Keratinocyte (primary cell): ENCODE measurements around the gene GPAM. TPM values are rescaled to one million over a fixed set of nuclear protein-coding genes. Genes with fewer than 3 reads are reported as not detected.

Experiments used
- DNase-seq: peaks from one replicate; pipeline ENCODE4 v3.0.0-alpha.2; 2011; ENCODE audit warnings: low read depth, missing footprints, low spot score
- FAIRE-seq: peaks from 2 replicates; lab custom pipeline; 2011; peaks lifted over from hg19 to GRCh38; lab: Jason Lieb, UNC
- H2AFZ ChIP-seq: 2 replicates; pipeline ENCODE4 v1.6.0; 2012; ENCODE audit warnings: low read length, control low read depth, inconsistent platforms; ENCODE audit not compliant: control insufficient read depth
- H3K27ac ChIP-seq: 2 replicates; pipeline ENCODE4 v1.5.1; 2011; ENCODE audit warnings: low read length; ENCODE audit not compliant: control insufficient read depth, insufficient read depth
- H3K27me3 ChIP-seq: 3 replicates; pipeline ENCODE4 v1.6.0; 2011; ENCODE audit warnings: low read length; ENCODE audit not compliant: control insufficient read depth, insufficient read depth; ENCODE audit errors: extremely low read depth
- H3K36me3 ChIP-seq, 2 experiments: 2 replicates in 1 of 2; 3 replicates in 1 of 2; pipeline ENCODE4 v1.5.1; 2011; ENCODE audit warnings: low read length in 2 of 2, mild to moderate bottlenecking in 1 of 2; ENCODE audit not compliant: control insufficient read depth in 2 of 2, insufficient read depth in 2 of 2; ENCODE audit errors: extremely low read depth in 1 of 2
- H3K4me1 ChIP-seq: 3 replicates; pipeline ENCODE4 v1.5.1; 2011; ENCODE audit warnings: low read length; ENCODE audit not compliant: control insufficient read depth, insufficient read depth; ENCODE audit errors: extremely low read depth
- H3K4me2 ChIP-seq: 3 replicates; pipeline ENCODE4 v1.6.0; 2011; ENCODE audit warnings: low read depth, low read length; ENCODE audit not compliant: control insufficient read depth, insufficient read depth; ENCODE audit errors: extremely low read depth
- H3K4me3 ChIP-seq, 3 experiments: fragments of 200-600 bp in 1 of 3; sonication (generic) in 1 of 3; 2 replicates in 2 of 3; 3 replicates in 1 of 3; pipeline ENCODE4 v1.5.1; 2011 to 2016; ENCODE audit warnings: low read length in 3 of 3, mild to moderate bottlenecking in 3 of 3, control low read depth in 2 of 3, inconsistent platforms in 1 of 3, low read depth in 1 of 3, mixed read lengths in 1 of 3, mixed run types in 1 of 3, moderate library complexity in 1 of 3; ENCODE audit not compliant: control insufficient read depth in 2 of 3, insufficient read depth in 2 of 3; ENCODE audit errors: extremely low read depth in 1 of 3
- H3K79me2 ChIP-seq: 2 replicates; pipeline ENCODE4 v1.6.0; 2012; ENCODE audit warnings: low read length; ENCODE audit not compliant: control insufficient read depth, insufficient read depth
- H3K9ac ChIP-seq: 3 replicates; pipeline ENCODE4 v1.6.0; 2011; ENCODE audit warnings: low read length; ENCODE audit not compliant: control insufficient read depth, insufficient read depth; ENCODE audit errors: extremely low read depth
- H3K9me1 ChIP-seq: 3 replicates; pipeline ENCODE4 v1.6.0; 2011; ENCODE audit warnings: low read length; ENCODE audit not compliant: control insufficient read depth, insufficient read depth; ENCODE audit errors: extremely low read depth
- H3K9me3 ChIP-seq: 2 replicates; pipeline ENCODE4 v1.5.1; 2012; ENCODE audit warnings: low read depth, low read length; ENCODE audit not compliant: control insufficient read depth
- H4K20me1 ChIP-seq: 3 replicates; pipeline ENCODE4 v1.6.0; 2011; ENCODE audit warnings: low read length; ENCODE audit not compliant: control insufficient read depth, insufficient read depth; ENCODE audit errors: extremely low read depth
- CTCF ChIP-seq, 3 experiments: IDR thresholded peaks in 1 of 3; conservative IDR thresholded peaks in 1 of 3; optimal IDR thresholded peaks in 1 of 3; 2 replicates in 2 of 3; 3 replicates in 1 of 3; pipeline versions ENCODE3 to v1.5.1; 2011; ENCODE audit warnings: low read length in 3 of 3, mild to moderate bottlenecking in 3 of 3, moderate library complexity in 2 of 3, control low read depth in 1 of 3, inconsistent platforms in 1 of 3; ENCODE audit not compliant: insufficient read depth in 2 of 3; ENCODE audit errors: extremely low read depth in 1 of 3
- EZH2 ChIP-seq: IDR thresholded peaks from one replicate; pipeline ENCODE4 v1.6.1; 2012; ENCODE audit warnings: inconsistent platforms, mild to moderate bottlenecking, low read length, moderate library complexity
- dilution Hi-C: fragments of 300-500 bp; cut with MboI; formaldehyde crosslinking; loops from one replicate; pipeline ENCODE4 v1.7.0; 2020; ENCODE audit warnings: low sequenced_read_pairs; ENCODE audit not compliant: extremely low pct_ligation_motif_present
- polyA plus RNA-seq, 5 experiments: library from polyadenylated mRNA; depleted of rRNA in 3 of 5; stranded (reverse) in 3 of 5; stranded (forward) in 1 of 5; unstranded in 1 of 5; fragments of >200 nt; gene quantifications; 1 replicate in 1 of 5; 2 replicates in 3 of 5; 3 replicates in 1 of 5; pipeline versions ENCODE4 v1.2.1 to v1.2.3, GENCODE V29; 2011 to 2012; ENCODE audit warnings: missing spikeins in 2 of 5, low read depth in 1 of 5, low replicate concordance in 1 of 5

The GPAM gene
- polyA plus RNA-seq, 1 donor (not counting 4 experiments of a cell fraction or from before 2014, with no cell fraction given), result 7.4 TPM

- Histone ChIP-seq H3K36me3 (no peaks in the 10 kb centered on the region), H3K9me3 (no peaks in the 10 kb centered on the region), H3K4me1 (no peaks in the 10 kb centered on the region), H4K20me1 (no peaks in the 10 kb centered on the region), H3K9ac (no peak overlapping the region), H3K4me2 (no peak overlapping the region), H2AFZ (no peak overlapping the region), H3K4me3 (no peak overlapping the region), H3K27ac (no peak overlapping the region), H3K9me1 (no peaks in the 10 kb centered on the region), H3K27me3 (no peaks in the 10 kb centered on the region), H3K79me2 (no peaks in the 10 kb centered on the region)
- FAIRE-seq, result no peak
- TF ChIP-seq CTCF (optimal IDR thresholded peaks at IDR 0.05 in 1 of 3, IDR thresholded peaks at IDR 0.05 in 1 of 3, conservative IDR thresholded peaks at IDR 0.05 in 1 of 3; ENCODE audit: extremely low read depth in 1 of 3, insufficient read depth in 2 of 3, low read length in 3 of 3), result no peak
- DNase-seq, result no peak
- dilution Hi-C loops, result no loop called here
Measured at GRCh38 chr10:112122827-112123226, 60.7 kb downstream of the GPAM start.

- H3K4me2 ChIP-seq, result no peak overlapping the region
- no peak overlapping the region for H2AFZ ChIP-seq
- dilution Hi-C loops, result no loop called here
- H3K9me3 ChIP-seq, result no peaks in the 10 kb centered on the region
- H3K9me1 ChIP-seq, result no peaks in the 10 kb centered on the region
- no peaks in the 10 kb centered on the region for H3K27me3 ChIP-seq
- no peaks in the 10 kb centered on the region for H3K4me1 ChIP-seq
- no peak for FAIRE-seq
- H3K27ac ChIP-seq, result no peak overlapping the region
- TF ChIP-seq CTCF (optimal IDR thresholded peaks at IDR 0.05 in 1 of 3, IDR thresholded peaks at IDR 0.05 in 1 of 3, conservative IDR thresholded peaks at IDR 0.05 in 1 of 3; ENCODE audit: extremely low read depth in 1 of 3, insufficient read depth in 2 of 3, low read length in 3 of 3), result no peak
- no peak for TF ChIP-seq EZH2
- H3K9ac ChIP-seq, result no peak overlapping the region
- H4K20me1 ChIP-seq, result no peaks in the 10 kb centered on the region
- no peak overlapping the region for H3K4me3 ChIP-seq
- no peak for DNase-seq
- H3K79me2 ChIP-seq, result no peaks in the 10 kb centered on the region
- H3K36me3 ChIP-seq, result no peaks in the 10 kb centered on the region
Measured at GRCh38 chr10:112120491-112120890, 63.1 kb downstream of the GPAM start.
